GM23248 (cell line): Measurements from ENCODE around the gene TFF1.

Experiments
- EZH2 ChIP-seq: fragments of 200-600 bp; sonication (generic); IDR thresholded peaks from 2 replicates; pipeline ENCODE4 v1.6.1; 2018; ENCODE audit warnings: antibody characterized with exemption, mild to moderate bottlenecking; ENCODE audit not compliant: insufficient read depth, poor library complexity, severe bottlenecking
- EZH2phosphoT487 ChIP-seq: fragments of 200-600 bp; sonication (generic); IDR thresholded peaks from 2 replicates; pipeline ENCODE4 v1.6.1; 2018; ENCODE audit warnings: antibody characterized with exemption, moderate library complexity, mild to moderate bottlenecking, low read depth; ENCODE audit not compliant: insufficient read depth

- no peak for TF ChIP-seq EZH2
- no peak for TF ChIP-seq EZH2phosphoT487
Measured at GRCh38 chr21:42352441-42353095, 13.8 kb downstream of the TFF1 start.
